ENCODE data around the gene CXCR3.

CXCR3 gene

GRCh38 chrX:71619193-71619592, 882 bp upstream of the CXCR3 start:
- no peaks in the 10 kb centered on the region for H3K36me3 Mint-ChIP-seq (ENCODE audit: low read depth)
- no peaks in the 10 kb centered on the region for H3K27me3 Mint-ChIP-seq (ENCODE audit: low read depth, poor library complexity)
- H3K4me1 Mint-ChIP-seq: peaks cover 13% of the 10 kb centered on the region
- no peak for TF ChIP-seq CTCF (IDR thresholded peaks at IDR 0.05)
- H3K27ac Mint-ChIP-seq: no peak overlapping the region
- no peak for DNase-seq
- H3K9me3 Mint-ChIP-seq: peaks cover 66% of the 10 kb centered on the region
- H3K4me3 Mint-ChIP-seq: no peak overlapping the region

- no peak for TF ChIP-seq CTCF (IDR thresholded peaks at IDR 0.05)
- peaks cover 65% of the 10 kb centered on the region for H3K9me3 Mint-ChIP-seq
- H3K4me1 Mint-ChIP-seq: peaks cover 13% of the 10 kb centered on the region
- no peak overlapping the region for H3K27ac Mint-ChIP-seq
- no peaks in the 10 kb centered on the region for H3K27me3 Mint-ChIP-seq (ENCODE audit: low read depth, poor library complexity)
- H3K36me3 Mint-ChIP-seq (ENCODE audit: low read depth): no peaks in the 10 kb centered on the region
- H3K4me3 Mint-ChIP-seq: no peak overlapping the region
- DNase-seq: no peak
These were observed 476 bp upstream of the CXCR3 start for GRCh38 chrX:71618787-71619186.

- H3K27me3 Mint-ChIP-seq (ENCODE audit: low read depth, poor library complexity): no peaks in the 10 kb centered on the region
- no peak for TF ChIP-seq CTCF (IDR thresholded peaks at IDR 0.05)
- peaks cover 70% of the 10 kb centered on the region for H3K9me3 Mint-ChIP-seq
These were observed 569 bp downstream of the CXCR3 start for GRCh38 chrX:71617742-71618141.

GRCh38 chrX:71616672-71617529, 1.4 kb downstream of the CXCR3 start:
- H3K36me3 Mint-ChIP-seq (ENCODE audit: low read depth): peaks cover 15% of the 10 kb centered on the region
- no peak overlapping the region for H3K4me3 Mint-ChIP-seq

More at GRCh38 chrX:71617742-71618141, 569 bp downstream of the CXCR3 start:
- H3K27ac Mint-ChIP-seq: no peak overlapping the region
- peaks cover 10% of the 10 kb centered on the region for H3K36me3 Mint-ChIP-seq (ENCODE audit: low read depth)
- no peak for DNase-seq
- H3K4me1 Mint-ChIP-seq: peaks cover 11% of the 10 kb centered on the region
- no peak overlapping the region for H3K4me3 Mint-ChIP-seq

GRCh38 chrX:71615954-71616353, 2.4 kb downstream of the CXCR3 start:
- Mint-ChIP-seq H3K4me3 (no peak overlapping the region), H3K27me3 (ENCODE audit: low read depth, poor library complexity) (no peaks in the 10 kb centered on the region), H3K4me1 (peaks cover 14% of the 10 kb centered on the region), H3K9me3 (peaks cover 72% of the 10 kb centered on the region), H3K36me3 (ENCODE audit: low read depth) (peaks cover 24% of the 10 kb centered on the region), H3K27ac (no peak overlapping the region)
- no peak for TF ChIP-seq CTCF (IDR thresholded peaks at IDR 0.05)
- DNase-seq: no peak

More at GRCh38 chrX:71616672-71617529, 1.4 kb downstream of the CXCR3 start:
- H3K27me3 Mint-ChIP-seq (ENCODE audit: low read depth, poor library complexity): no peaks in the 10 kb centered on the region
- no peak for DNase-seq
- peaks cover 14% of the 10 kb centered on the region for H3K4me1 Mint-ChIP-seq
- no peak for TF ChIP-seq CTCF (IDR thresholded peaks at IDR 0.05)
- peaks cover 69% of the 10 kb centered on the region for H3K9me3 Mint-ChIP-seq
- H3K27ac Mint-ChIP-seq: no peak overlapping the region

- Mint-ChIP-seq H3K36me3 (ENCODE audit: low read depth) (peaks cover 28% of the 10 kb centered on the region), H3K4me3 (no peak overlapping the region), H3K27ac (no peak overlapping the region), H3K9me3 (peaks cover 67% of the 10 kb centered on the region), H3K27me3 (ENCODE audit: low read depth, poor library complexity) (no peaks in the 10 kb centered on the region), H3K4me1 (peaks cover 14% of the 10 kb centered on the region)
- TF ChIP-seq CTCF (IDR thresholded peaks at IDR 0.05): no peak
- DNase-seq: no peak
These were observed 3.3 kb downstream of the CXCR3 start for GRCh38 chrX:71615056-71615455.

Data from nephron progenitor cell (in vitro differentiated cells).